Heart left ventricle (tissue), 16 donors: ENCODE data around the gene CRY1. TPM values are rescaled to one million over a fixed set of nuclear protein-coding genes. Genes with fewer than 3 reads are reported as not detected.
"Not testable (repeated sequence)": the region's sequence is repeated elsewhere in the genome, so short reads cannot be mapped to it uniquely, and the experiment has no call there.

Experiments used
- ATAC-seq, 4 donors: fragments of 200-7000 bp; cut with Tn5 transposase; one replicate each; pipeline ENCODE4 v1.9.1; 2020 to 2022; ENCODE audit warnings: moderate library complexity in 4 of 4, mild to moderate bottlenecking in 3 of 4, moderate number of reproducible peaks in 1 of 4
- DNase-seq, 5 donors: peaks; one replicate each; pipeline ENCODE4 v3.0.0-alpha.2; 2020
- H3K27ac ChIP-seq, 12 donors: fragments of 200-600 bp; sonication (generic) in 4 of 12; one replicate each; pipeline versions ENCODE4 v1.5.0 to v1.8.0; 2016 to 2022; ENCODE audit warnings: mild to moderate bottlenecking in 2 of 12
- H3K27me3 ChIP-seq, 9 donors: fragments of 200-600 bp; sonication (generic) in 2 of 9; one replicate each; pipeline versions ENCODE4 v1.5.1 to v1.8.0; 2016 to 2022; ENCODE audit warnings: mild to moderate bottlenecking in 3 of 9
- H3K36me3 ChIP-seq, 9 donors: fragments of 200-600 bp; sonication (generic) in 2 of 9; one replicate each; pipeline versions ENCODE4 v1.5.0 to v1.8.0; 2018 to 2022; ENCODE audit warnings: mild to moderate bottlenecking in 2 of 9
- H3K4me1 ChIP-seq, 12 donors: fragments of 200-600 bp; sonication (generic) in 4 of 12; one replicate each; pipeline versions ENCODE4 v1.5.0 to v1.8.0; 2016 to 2022; ENCODE audit warnings: mild to moderate bottlenecking in 3 of 12
- H3K4me3 ChIP-seq, 12 donors: fragments of 200-600 bp; sonication (generic) in 4 of 12; one replicate each; pipeline versions ENCODE4 v1.5.0 to v1.8.0; 2017 to 2022; ENCODE audit warnings: mild to moderate bottlenecking in 9 of 12, moderate library complexity in 4 of 12
- H3K9me3 ChIP-seq, 12 donors: fragments of 200-600 bp; sonication (generic) in 4 of 12; one replicate each; pipeline versions ENCODE4 v1.5.0 to v1.8.0; 2016 to 2022; ENCODE audit warnings: mild to moderate bottlenecking in 1 of 12
- CTCF ChIP-seq, 12 donors: fragments of 200-600 bp; sonication (generic) in 4 of 12; IDR thresholded peaks; one replicate each; pipeline versions ENCODE4 v1.5.0 to v1.8.0; 2018 to 2022; ENCODE audit warnings: antibody characterized with exemption in 12 of 12, mild to moderate bottlenecking in 5 of 12
- POLR2A ChIP-seq, 2 donors: fragments of 450-650 bp; IDR thresholded peaks; one replicate each; pipeline ENCODE4 v1.6.1; 2017; ENCODE audit warnings: antibody characterized with exemption in 2 of 2, mild to moderate bottlenecking in 2 of 2, moderate library complexity in 2 of 2
- WGBS, 4 donors: extraction: QIAGEN DNeasy Blood & Tissue Kit in 2 of 4; methylation state at CpG; one replicate each; pipeline versions ENCODE4 v1.1.5 to v1.1.7; 2013 to 2018; 5-methylcytosine and 5-hydroxymethylcytosine counted together
- intact Hi-C, 10 donors: fragments of 100-400 bp; cut with DNase I; formaldehyde crosslinking; loops; one replicate each; pipeline versions ENCODE4 v1.11.1 to v1.14.2; 2022
- polyA plus RNA-seq, 2 donors: library from polyadenylated mRNA; stranded (reverse); fragments of 200-250 nt; gene quantifications; one replicate each; pipeline ENCODE4 v1.2.3, GENCODE V29; 2013
- total RNA-seq, 9 donors: library from RNA; depleted of rRNA in 2 of 9; stranded (reverse); fragments of >200 nt in 2 of 9; fragmentation: NEBNext Ultra II Directional in 3 of 9; extraction: Animal tissue kit (Norgen Biotek cat#: 25700) in 3 of 9; gene quantifications; one replicate each; pipeline versions ENCODE4 v1.1.0 to v1.2.4, GENCODE V29; 2016 to 2023
- donor health status: ischemic (EF 13 %, LVEDD 7.1; RV severe dilation, severe dysfunction).
- donor health status: healthy with polysubstance abuse.
- donor health status: DM: no; HTN: yes; CAD: no.
- donor health status: DM: no; HTN: no; CAD: no.
- donor health status: ischemic (EF 25% LVEDD 6.9; RV normal size, moderate dysfunction).
- donor health status: ischemic (EF 25% LVEDD 5.7; RV mildly dilated, moderate dysfunction).
- donor health status: healthy.
- donor health status: DM: yes; HTN: yes; CAD: no.
- donor health status: ischemic (EF 35%, LVEDD 5.7; RV mildly dilated, moderate dysfunction).
- donor health status: nonischemic (EF 11% LVEDD 7.7; RV severe dilation, severe dysfunction).
- donor health status: DM: yes; HTN: yes; CAD: no.
- donor health status: PGD.
- donor health status: ischemic (EF 29% LVEDD 5.4; RV normal size, mild dysfunction).
- donor health status: nonischemic (EF 23%, LVEDD 6.1; RV moderate dilation, normal function).

CRY1 gene
- total and polyA plus RNA-seq, 11 donors, result 4.3 to 20.7 (median 12.0) TPM

GRCh38 chr12:107007411-107007810 is 85.9 kb downstream of the CRY1 start:
- DNase-seq, result no peak
- no peak overlapping the region for H3K27ac ChIP-seq
- H3K4me3 ChIP-seq, result no peak overlapping the region
- intact Hi-C loops, result no loop called here
- H3K4me1 ChIP-seq, result no peaks in the 10 kb centered on the region
- WGBS, 4 donors, result 92 to 96% (median 95%) methylated on average over 4 of the region's 4 CpGs
- no peak for TF ChIP-seq CTCF (IDR thresholded peaks at IDR 0.05)
- no peak for TF ChIP-seq POLR2A (IDR thresholded peaks at IDR 0.05)
- no peak for ATAC-seq
- H3K27me3 ChIP-seq, result no peaks in the 10 kb centered on the region
- H3K9me3 ChIP-seq, result peaks cover 0 to 8% (median 0%) of the 10 kb centered on the region in 12 donors
- H3K36me3 ChIP-seq, result peaks cover 0 to 11% (median 0%) of the 10 kb centered on the region in 9 donors

GRCh38 chr12:107002665-107003064 is 90.7 kb downstream of the CRY1 start:
- DNase-seq, ATAC-seq, H3K9me3 ChIP-seq, intact Hi-C loops, H3K4me3 ChIP-seq, H3K27me3 ChIP-seq, H3K4me1 ChIP-seq, H3K27ac ChIP-seq: not testable (repeated sequence)
- WGBS, 4 donors, result 70 to 84% (median 81%) methylated on average over 4 of the region's 4 CpGs
- H3K36me3 ChIP-seq, result peaks cover 0 to 46% (median 18%) of the 10 kb centered on the region in 9 donors

- DNase-seq, result no peak
- ATAC-seq, result no peak
- intact Hi-C loops, result no loop called here
- Histone ChIP-seq H3K36me3 (peaks cover 0 to 65% (median 32%) of the 10 kb centered on the region in 9 donors), H3K27ac (no peak overlapping the region), H3K4me3 (no peak overlapping the region), H3K9me3 (no peaks in the 10 kb centered on the region), H3K27me3 (no peaks in the 10 kb centered on the region), H3K4me1 (no peaks in the 10 kb centered on the region)
- 81 to 89% (median 82%) methylated on average over 6 of the region's 6 CpGs for WGBS, 4 donors
- TF ChIP-seq CTCF (IDR thresholded peaks at IDR 0.05), result no peak
- no peak for TF ChIP-seq POLR2A (IDR thresholded peaks at IDR 0.05)
These were observed 93.9 kb downstream of the CRY1 start for GRCh38 chr12:106999446-106999845.

GRCh38 chr12:106997916-106998315 is 95.4 kb downstream of the CRY1 start:
- H3K27me3 ChIP-seq, result no peaks in the 10 kb centered on the region
- H3K4me3 ChIP-seq, result no peak overlapping the region
- 97 to 100% (median 97%) methylated on average over 1 of the region's 1 CpG for WGBS, 4 donors
- no peak overlapping the region for H3K27ac ChIP-seq
- H3K9me3 ChIP-seq, result no peaks in the 10 kb centered on the region
- TF ChIP-seq POLR2A (IDR thresholded peaks at IDR 0.05), result no peak
- TF ChIP-seq CTCF (IDR thresholded peaks at IDR 0.05), result no peak
- H3K36me3 ChIP-seq, result peaks cover 0 to 67% (median 35%) of the 10 kb centered on the region in 9 donors
- intact Hi-C loops, result no loop called here
- no peaks in the 10 kb centered on the region for H3K4me1 ChIP-seq
- no peak for ATAC-seq
- DNase-seq, result no peak

- intact Hi-C loops, H3K27me3 ChIP-seq, H3K4me1 ChIP-seq, H3K4me3 ChIP-seq, H3K9me3 ChIP-seq, H3K27ac ChIP-seq, ATAC-seq, DNase-seq: not testable (repeated sequence)
- peaks cover 0 to 68% (median 31%) of the 10 kb centered on the region in 9 donors for H3K36me3 ChIP-seq
- WGBS, 4 donors, result 96 to 98% (median 98%) methylated on average over 5 of the region's 5 CpGs
These were observed 97.2 kb downstream of the CRY1 start for GRCh38 chr12:106996102-106996501.
